HG03558 (cell line): ENCODE measurements around the gene ARMC6.

ENCODE experiments used
- ATAC-seq: cut with Tn5 transposase; IDR thresholded peaks from one replicate; pipeline ENCODE4 v1.9.1; 2021; ENCODE audit warnings: moderate number of reproducible peaks; ENCODE audit not compliant: unreplicated experiment; ENCODE audit errors: extremely low read depth

Gene ARMC6

GRCh38 chr19:19033426-19034203 lies at the start of gene ARMC6, which contains the start of gene SUGP2:
Gene ARMC6 (plus strand): TSS chr19:19033603. CDS start chr19:19034210, 607 bp downstream.
Gene SUGP2 (minus strand): TSS chr19:19033517. CDS start chr19:19031071, 2,446 bp downstream.
- peak; percentile 41 for ATAC-seq

GRCh38 chr19:18984251-18984650 lies 49.2 kb upstream of the ARMC6 start:
- ATAC-seq = no peak

- ATAC-seq = no peak
Observed at GRCh38 chr19:18985257-18985656, 48.1 kb upstream of the ARMC6 start.

- no peak for ATAC-seq
Observed at GRCh38 chr19:18987456-18987855, 45.9 kb upstream of the ARMC6 start.

DNA sequence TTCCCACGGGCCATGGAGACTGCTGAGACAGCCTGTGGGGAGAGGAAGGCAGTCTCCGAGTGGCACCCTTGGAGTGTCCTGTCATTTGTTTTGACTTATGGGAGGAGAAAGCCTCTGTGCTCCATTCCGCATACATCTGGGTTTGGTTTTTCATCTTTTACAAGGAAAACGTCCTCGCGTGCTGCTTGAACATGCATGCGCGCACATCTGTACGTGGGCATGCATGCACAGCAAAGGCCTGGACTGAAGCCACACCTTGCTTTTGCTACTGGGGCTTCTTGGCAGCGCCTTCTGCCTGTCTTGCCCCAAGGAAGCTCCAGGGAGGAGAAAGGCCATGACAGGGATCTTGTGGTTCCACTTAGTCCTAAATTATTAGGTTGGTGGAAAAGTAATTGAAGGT lies 44.1 kb upstream of the ARMC6 start:
- no peak for ATAC-seq

DNA sequence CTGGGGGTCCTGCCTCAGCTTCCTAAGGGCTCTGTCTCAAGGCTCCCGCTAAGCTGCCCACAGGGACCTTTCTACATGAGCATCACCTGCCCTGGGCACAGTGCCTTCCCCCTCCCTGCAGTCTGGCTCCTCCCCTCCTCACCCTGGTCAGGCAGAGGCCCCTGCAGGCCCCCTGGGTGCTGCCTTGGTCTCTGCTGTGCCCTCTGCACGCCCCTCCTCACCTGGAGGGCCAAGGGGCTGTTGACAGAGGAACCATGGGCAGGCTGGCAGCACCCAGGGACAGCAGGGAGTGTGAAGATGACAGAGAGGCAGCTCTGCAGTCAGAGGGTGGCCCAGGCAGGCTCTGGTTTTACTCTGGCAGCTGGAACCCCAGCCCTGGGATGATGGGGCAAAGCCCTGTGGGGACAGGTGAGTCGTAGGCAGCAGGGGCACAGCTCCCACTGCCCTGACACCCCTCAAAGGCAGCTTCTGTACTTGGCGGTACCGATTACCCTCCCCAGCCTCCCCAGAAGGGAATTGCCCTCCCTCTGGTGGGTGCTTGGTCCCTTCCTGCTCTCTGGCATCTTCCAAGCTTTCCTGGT lies 43.2 kb upstream of the ARMC6 start:
- ATAC-seq = no peak

DNA sequence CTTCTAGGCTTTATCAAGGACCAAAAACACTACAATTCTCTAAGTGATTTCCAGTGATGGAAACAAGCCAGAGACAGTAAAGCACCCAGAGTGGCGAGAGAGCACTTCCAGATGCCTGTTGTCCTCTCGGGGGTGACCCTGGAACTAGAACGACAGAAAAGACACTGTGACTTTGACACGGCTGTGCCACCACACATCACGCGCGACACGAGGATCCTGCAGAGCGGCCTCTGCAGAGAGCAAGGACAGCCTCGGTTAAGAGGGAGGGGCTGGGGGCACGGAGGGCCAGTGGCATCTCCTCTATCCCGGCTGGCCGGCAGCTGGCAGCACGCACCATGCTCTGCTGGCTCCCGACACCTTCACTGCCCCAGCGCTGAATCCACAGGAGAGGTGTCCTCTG lies 42.4 kb upstream of the ARMC6 start:
- no peak for ATAC-seq

GRCh38 chr19:18991468-18991867 lies 41.9 kb upstream of the ARMC6 start:
- ATAC-seq = no peak

DNA sequence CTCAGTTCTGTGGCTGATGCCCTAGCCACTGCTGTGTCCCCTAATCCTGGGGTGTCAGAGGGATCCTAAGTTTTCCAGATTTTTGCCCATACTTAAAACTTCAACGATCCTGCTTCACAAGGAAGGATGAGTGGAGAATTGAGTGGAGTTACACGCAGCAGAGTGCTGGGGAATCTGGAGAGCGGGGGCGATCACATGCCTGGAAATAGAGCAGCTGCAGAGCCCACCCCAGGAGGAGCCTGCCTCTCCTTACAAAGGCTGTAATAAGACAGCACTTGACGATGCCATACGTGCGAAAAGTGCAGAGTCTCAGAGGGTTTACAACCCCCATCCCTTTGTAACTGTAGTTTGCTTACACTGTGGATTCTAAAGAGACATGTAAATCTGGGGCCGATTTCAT lies 40.7 kb upstream of the ARMC6 start:
- ATAC-seq = no peak

DNA sequence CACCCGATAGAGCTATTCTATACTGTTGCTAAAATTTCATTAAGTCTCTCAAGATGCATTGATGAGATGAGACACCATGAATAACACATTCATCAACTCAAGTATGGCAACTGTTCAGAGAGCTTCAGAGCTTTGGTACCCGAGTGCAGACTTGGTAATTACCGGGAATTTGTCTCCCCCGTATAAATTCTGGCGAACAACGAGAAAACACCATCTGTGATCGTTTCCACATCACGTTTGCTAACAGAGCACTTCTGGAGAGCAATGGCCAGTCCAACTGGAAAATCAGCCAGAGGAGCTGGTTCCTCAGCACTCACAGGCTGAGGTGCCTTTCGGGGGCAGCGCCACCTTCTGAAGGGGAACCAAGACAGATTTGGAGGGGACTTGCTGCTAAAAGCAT lies 40.3 kb upstream of the ARMC6 start:
- ATAC-seq = no peak

- ATAC-seq = no peak
Observed at GRCh38 chr19:18995804-18996241, 37.6 kb upstream of the ARMC6 start.

- no peak for ATAC-seq
Observed at GRCh38 chr19:18996351-18996750, 37.1 kb upstream of the ARMC6 start.

GRCh38 chr19:18996796-18997394 lies 36.5 kb upstream of the ARMC6 start:
- no peak for ATAC-seq

DNA sequence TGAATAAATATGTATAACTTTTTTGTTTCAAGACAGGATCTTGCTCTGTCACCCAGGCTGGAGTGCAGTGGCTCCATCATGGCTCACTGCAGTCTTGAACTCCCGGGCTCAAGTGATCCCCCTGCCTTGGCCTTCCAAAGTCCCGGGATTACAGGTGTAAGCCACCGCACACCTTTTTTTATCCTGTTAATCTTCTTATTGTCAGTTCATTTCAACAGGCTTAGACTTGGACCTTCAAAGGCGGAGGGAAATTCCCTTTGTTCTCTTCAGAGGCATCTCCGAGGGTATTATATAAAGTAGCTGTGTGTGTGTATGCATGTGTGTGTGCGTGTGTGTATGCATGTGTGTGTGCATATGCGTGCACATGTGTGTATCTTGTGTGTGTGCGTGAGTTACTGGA lies 35.1 kb upstream of the ARMC6 start:
- no peak for ATAC-seq

GRCh38 chr19:18999016-18999758 lies 34.2 kb upstream of the ARMC6 start:
- ATAC-seq = no peak

DNA sequence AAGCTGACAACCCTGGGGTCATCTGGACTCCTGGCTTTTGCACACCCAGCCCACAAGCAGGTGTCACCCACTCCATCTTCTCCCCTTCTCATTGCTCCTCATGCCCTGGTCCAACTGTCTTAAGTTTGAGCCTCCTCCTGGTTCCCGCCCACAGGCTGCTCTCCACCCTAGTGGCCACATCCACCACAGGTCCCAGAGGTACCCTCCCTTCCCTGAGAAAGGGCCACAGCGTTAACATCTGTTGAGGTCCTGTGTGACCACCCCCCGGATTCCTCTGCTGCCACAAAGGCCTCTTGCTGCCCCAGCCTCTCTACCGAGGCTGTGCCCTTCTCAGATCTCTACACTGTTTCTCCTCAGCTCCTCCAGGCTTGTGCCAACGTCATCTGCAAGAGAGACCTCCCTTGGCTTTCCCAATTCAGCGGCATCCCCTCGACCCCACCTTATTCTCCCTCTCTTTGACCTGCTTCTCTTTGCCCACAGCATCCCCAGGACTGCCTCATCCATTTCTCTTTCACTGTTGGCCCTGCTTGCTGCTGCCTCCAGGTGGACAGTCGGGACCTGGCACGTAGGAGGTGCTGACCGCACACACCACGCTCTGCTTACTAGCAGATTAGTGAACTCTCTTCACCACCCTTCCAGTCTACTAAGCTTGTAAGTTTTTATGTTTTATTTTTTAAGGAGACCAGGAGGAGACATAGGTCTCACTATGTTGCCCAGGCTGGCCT lies 33.3 kb upstream of the ARMC6 start:
- no peak for ATAC-seq

- ATAC-seq = no peak
Observed at GRCh38 chr19:19004144-19004543, 29.3 kb upstream of the ARMC6 start.

DNA sequence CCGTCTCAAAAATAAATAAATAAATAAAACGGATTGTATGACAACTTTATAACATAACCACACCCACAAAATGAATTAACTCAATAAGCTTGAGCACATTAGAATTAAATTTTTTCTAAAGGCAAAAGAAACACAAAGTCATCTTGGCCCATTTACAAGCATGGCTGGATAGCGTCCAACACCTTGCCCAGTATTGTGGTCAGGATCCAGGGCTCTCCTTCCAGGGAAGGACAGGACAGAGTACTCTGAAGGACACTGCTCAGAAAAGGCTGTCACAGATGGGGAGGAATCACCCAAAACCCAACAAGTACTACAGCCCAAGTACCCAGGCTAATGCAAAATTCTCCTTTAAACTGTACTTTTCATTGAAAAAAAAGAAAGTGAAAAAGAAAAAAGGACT lies 27.2 kb upstream of the ARMC6 start:
- no peak for ATAC-seq

DNA sequence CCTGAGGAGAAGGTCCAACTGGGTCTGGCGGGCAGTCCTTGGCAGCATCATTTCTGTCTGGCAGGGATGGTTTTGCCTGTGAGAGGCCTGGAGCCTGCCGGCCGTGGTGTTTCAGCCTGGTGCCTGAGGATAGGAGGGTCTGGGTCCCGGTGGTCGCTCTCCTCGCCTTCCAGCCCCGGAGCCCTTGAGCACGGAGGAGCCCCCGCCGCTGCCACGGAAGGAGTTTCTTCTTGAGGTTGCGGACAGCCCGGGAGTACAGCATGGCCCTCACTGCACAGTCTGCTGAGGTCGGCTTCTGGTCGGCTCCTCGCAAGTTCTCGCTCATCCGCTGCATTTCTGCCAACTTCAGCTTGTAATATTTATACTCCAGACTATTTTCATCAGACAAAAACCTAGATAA lies 23.5 kb upstream of the ARMC6 start:
- ATAC-seq = no peak

DNA sequence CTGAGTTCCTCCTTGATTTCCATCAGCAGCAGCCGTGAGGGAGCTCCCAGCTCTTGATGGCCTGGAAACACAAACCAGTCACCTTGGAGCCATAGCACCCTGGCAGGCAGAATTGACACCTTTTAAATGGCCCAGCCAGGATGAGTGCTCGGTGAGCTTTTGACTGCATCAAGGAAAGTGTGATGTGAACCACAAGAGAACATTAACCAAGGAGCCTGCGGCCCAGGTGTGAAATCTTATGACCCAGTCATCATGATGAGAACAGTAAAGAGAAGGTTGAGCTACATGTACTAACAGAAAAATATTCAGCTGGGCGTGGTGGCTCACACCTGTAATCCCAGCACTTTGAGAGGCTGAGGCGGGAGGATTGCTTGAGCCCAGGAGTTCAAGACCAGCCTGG lies 22.9 kb upstream of the ARMC6 start:
- ATAC-seq = no peak
